ENCODE results near the gene PSME3.
"Not testable (repeated sequence)": the region's sequence is repeated elsewhere in the genome, so short reads cannot be mapped to it uniquely, and the experiment has no call there.

PSME3 gene

GRCh38 chr17:42851371-42852240 lies 18.4 kb downstream of the PSME3 start:
- DNase-seq: not testable (repeated sequence)

- DNase-seq: no peak
Observed at GRCh38 chr17:42852351-42852750, 19.2 kb downstream of the PSME3 start.

- DNase-seq: no peak
Observed at GRCh38 chr17:42853004-42853403, 19.8 kb downstream of the PSME3 start.

- DNase-seq: no peak
Observed at GRCh38 chr17:42853597-42853967, 20.4 kb downstream of the PSME3 start.

GRCh38 chr17:42853968-42854790 lies 21.0 kb downstream of the PSME3 start:
- no peak for DNase-seq

GRCh38 chr17:42855048-42855596 lies 21.9 kb downstream of the PSME3 start:
- no peak for DNase-seq

- DNase-seq: not testable (repeated sequence)
Observed at GRCh38 chr17:42856093-42856492, 22.9 kb downstream of the PSME3 start.

GRCh38 chr17:42856516-42856915 lies 23.3 kb downstream of the PSME3 start:
- not testable (repeated sequence) for DNase-seq

GRCh38 chr17:42857389-42857788 lies 24.2 kb downstream of the PSME3 start:
- no peak for DNase-seq

- DNase-seq: no peak
Observed at GRCh38 chr17:42865638-42866094, 32.5 kb downstream of the PSME3 start.

- no peak for DNase-seq
Observed at GRCh38 chr17:42866216-42866615, 33.0 kb downstream of the PSME3 start.

- no peak for DNase-seq
Observed at GRCh38 chr17:42866631-42867575, 33.7 kb downstream of the PSME3 start.

GRCh38 chr17:42867694-42868261 lies 34.6 kb downstream of the PSME3 start:
- not testable (repeated sequence) for DNase-seq

GRCh38 chr17:42868338-42868737 lies 35.1 kb downstream of the PSME3 start:
- DNase-seq: no peak

- DNase-seq: no peak
Observed at GRCh38 chr17:42871647-42872046, 38.5 kb downstream of the PSME3 start.

GRCh38 chr17:42872251-42872965 lies 39.2 kb downstream of the PSME3 start:
- no peak for DNase-seq

- no peak for DNase-seq
Observed at GRCh38 chr17:42873315-42873714, 40.1 kb downstream of the PSME3 start.

- not testable (repeated sequence) for DNase-seq
Observed at GRCh38 chr17:42873932-42874695, 40.9 kb downstream of the PSME3 start.

GRCh38 chr17:42877037-42877436 lies 43.8 kb downstream of the PSME3 start:
- no peak for DNase-seq

Measured in fibroblast of skin of scalp (primary cell).